Natural killer cell treated with Interleukin-12 subunit alpha and Interleukin-12 subunit beta and Interleukin-15 and Interleukin-18, amount 100 ng/mL, for 72 hours (primary cell): Measurements from ENCODE around the gene CDKN2B-AS1. TPM values are rescaled to one million over a fixed set of nuclear protein-coding genes. Genes with fewer than 3 reads are reported as not detected.
A peak's percentile ranks its signal among the peaks of the same experiment; 100 is the strongest.

ENCODE experiments used
- ATAC-seq, 2 donors: fragments of 150-1000 bp; cut with Tn5 transposase in 1 of 2; sonication (Bioruptor Pico), chemical (Tn5 transposase) in 1 of 2; 2 replicates each; pipeline ENCODE4 v1.10.0; 2021
- DNase-seq: peaks from one replicate; pipeline ENCODE4 v3.0.0; 2022; ENCODE audit warnings: low spot score
- H3K27ac Mint-ChIP-seq, 2 donors: 1 replicate in 1 of 2; 2 replicates in 1 of 2; pipeline ENCODE4 v1.8.0; 2022; ENCODE audit warnings: mixed read lengths in 2 of 2, mild to moderate bottlenecking in 1 of 2, moderate library complexity in 1 of 2
- H3K27me3 Mint-ChIP-seq, 2 donors: 1 replicate in 1 of 2; 2 replicates in 1 of 2; pipeline ENCODE4 v1.8.0; 2022; ENCODE audit warnings: mixed read lengths in 2 of 2
- H3K36me3 Mint-ChIP-seq: one replicate; pipeline ENCODE4 v1.8.0; 2022; ENCODE audit warnings: mixed read lengths
- H3K4me1 Mint-ChIP-seq, 2 donors: 1 replicate in 1 of 2; 2 replicates in 1 of 2; pipeline ENCODE4 v1.8.0; 2022; ENCODE audit warnings: low read depth in 2 of 2, mixed read lengths in 2 of 2, mild to moderate bottlenecking in 1 of 2
- H3K4me3 Mint-ChIP-seq: one replicate; pipeline ENCODE4 v1.8.0; 2022; ENCODE audit warnings: mixed read lengths
- H3K9me3 Mint-ChIP-seq: 2 replicates; pipeline ENCODE4 v1.8.0; 2022; ENCODE audit warnings: mixed read lengths
- total RNA-seq, 2 donors: library from RNA; stranded (reverse); gene quantifications; one replicate each; pipeline ENCODE4 v1.2.3, GENCODE V29; 2022

Gene CDKN2B-AS1
- total RNA-seq, 2 donors from 2014 or later: 2.0 to 2.4 TPM

DNA sequence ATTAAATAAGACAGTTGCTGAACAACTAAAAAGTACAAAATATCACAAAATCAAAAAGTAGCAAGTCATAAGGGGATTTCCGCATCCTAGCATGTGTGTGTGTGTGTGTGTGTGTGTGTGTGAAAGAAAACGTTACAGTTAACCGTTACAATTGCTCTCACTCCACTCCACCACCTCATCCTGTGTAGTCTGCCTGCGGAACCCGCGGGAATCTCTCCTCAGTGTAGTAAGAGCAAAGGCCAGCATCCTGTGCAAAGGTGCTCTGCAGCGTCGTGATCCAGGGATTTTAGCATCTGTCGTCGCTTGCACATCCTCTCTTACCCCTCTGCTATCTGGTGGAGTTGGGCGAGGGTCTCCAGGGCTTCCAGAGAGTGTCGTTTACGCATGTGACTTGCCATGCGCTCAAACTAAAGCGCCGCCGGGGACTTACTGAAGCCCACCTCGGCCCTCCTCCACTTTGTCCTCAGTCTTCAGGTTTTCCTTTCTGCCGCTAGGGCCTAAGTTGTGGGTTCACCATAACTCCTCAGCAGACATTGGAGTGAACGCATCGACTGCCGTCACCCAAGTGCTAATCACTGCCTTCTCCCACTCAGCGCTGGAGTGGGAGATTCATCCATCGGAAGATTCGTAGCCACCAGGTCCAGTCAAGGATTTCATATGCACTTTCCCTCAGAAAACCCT, 10.6 kb downstream of the CDKN2B-AS1 start:
- ATAC-seq (no peak), DNase-seq (no peak)
- H3K36me3 Mint-ChIP-seq: peaks cover 8% of the 10 kb centered on the region
- peaks cover 18% of the 10 kb centered on the region in 2 donors for H3K4me1 Mint-ChIP-seq
- peaks cover 37 to 54% of the 10 kb centered on the region in 2 donors for H3K27me3 Mint-ChIP-seq
- H3K27ac Mint-ChIP-seq: no peak overlapping the region
- H3K4me3 Mint-ChIP-seq: peak overlapping the region; percentile 37
- H3K9me3 Mint-ChIP-seq: no peaks in the 10 kb centered on the region

- H3K4me1 Mint-ChIP-seq: peaks cover 18 to 21% of the 10 kb centered on the region in 2 donors
- H3K4me3 Mint-ChIP-seq: peak overlapping the region; percentile 37
- no peaks in the 10 kb centered on the region for H3K9me3 Mint-ChIP-seq
- ATAC-seq (no peak), DNase-seq (no peak)
- no peak overlapping the region for H3K27ac Mint-ChIP-seq
- H3K36me3 Mint-ChIP-seq: peaks cover 8% of the 10 kb centered on the region
- H3K27me3 Mint-ChIP-seq: peaks cover 35 to 49% of the 10 kb centered on the region in 2 donors
Observed at GRCh38 chr9:22005702-22006606, 11.4 kb downstream of the CDKN2B-AS1 start.

DNA sequence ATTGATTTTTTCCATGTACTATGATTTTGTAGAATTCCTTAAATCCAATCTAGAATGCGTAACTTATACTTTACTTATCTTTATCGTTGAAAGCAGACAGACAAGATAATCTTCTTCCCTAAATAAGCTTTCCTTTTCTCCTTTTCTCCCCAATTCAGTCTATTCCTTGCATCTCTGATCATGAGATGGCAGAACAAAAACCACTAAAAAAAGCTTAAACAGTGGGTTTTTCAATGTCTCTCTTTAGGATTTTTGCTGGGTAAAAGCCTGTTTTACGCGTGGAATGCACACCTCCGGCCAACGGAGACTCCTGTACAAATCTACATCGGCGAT, 13.8 kb downstream of the CDKN2B-AS1 start:
- Mint-ChIP-seq H3K36me3 (peaks cover 8% of the 10 kb centered on the region), H3K9me3 (no peaks in the 10 kb centered on the region), H3K27me3 (peaks cover 34 to 47% of the 10 kb centered on the region in 2 donors), H3K27ac (no peak overlapping the region), H3K4me1 (peaks cover 18 to 21% of the 10 kb centered on the region in 2 donors), H3K4me3 (peak overlapping the region; percentile 95)
- DNase-seq (no peak), ATAC-seq (no peak)

- Mint-ChIP-seq H3K36me3 (peaks cover 8% of the 10 kb centered on the region), H3K4me1 (peaks cover 18 to 21% of the 10 kb centered on the region in 2 donors), H3K27me3 (peaks cover 31 to 41% of the 10 kb centered on the region in 2 donors), H3K9me3 (no peaks in the 10 kb centered on the region), H3K27ac (peak within 1 kb of the TSS in 1 of 2 donors; percentile 84), H3K4me3 (peak within 1 kb of the TSS; percentile 95)
- ATAC-seq (peak; percentile 96 to 98), DNase-seq (peak; percentile 91)
Observed at GRCh38 chr9:22008717-22009505, 14.3 kb downstream of the CDKN2B-AS1 start, which contains the start of gene CDKN2B. Gene CDKN2B, minus strand, starts transcription at chr9:22009305. Its CDS starts 352 bp downstream, at chr9:22008953.

- H3K27ac Mint-ChIP-seq: no peak overlapping the region
- H3K36me3 Mint-ChIP-seq: peaks cover 8% of the 10 kb centered on the region
- ATAC-seq (peak in 1 of 2 donors; percentile 2), DNase-seq (no peak)
- H3K4me3 Mint-ChIP-seq: peak overlapping the region; percentile 95
- H3K27me3 Mint-ChIP-seq: peaks cover 28 to 35% of the 10 kb centered on the region in 2 donors
- H3K4me1 Mint-ChIP-seq: peaks cover 18 to 21% of the 10 kb centered on the region in 2 donors
- H3K9me3 Mint-ChIP-seq: no peaks in the 10 kb centered on the region
Observed at GRCh38 chr9:22009506-22009867, 14.9 kb downstream of the CDKN2B-AS1 start.

DNA sequence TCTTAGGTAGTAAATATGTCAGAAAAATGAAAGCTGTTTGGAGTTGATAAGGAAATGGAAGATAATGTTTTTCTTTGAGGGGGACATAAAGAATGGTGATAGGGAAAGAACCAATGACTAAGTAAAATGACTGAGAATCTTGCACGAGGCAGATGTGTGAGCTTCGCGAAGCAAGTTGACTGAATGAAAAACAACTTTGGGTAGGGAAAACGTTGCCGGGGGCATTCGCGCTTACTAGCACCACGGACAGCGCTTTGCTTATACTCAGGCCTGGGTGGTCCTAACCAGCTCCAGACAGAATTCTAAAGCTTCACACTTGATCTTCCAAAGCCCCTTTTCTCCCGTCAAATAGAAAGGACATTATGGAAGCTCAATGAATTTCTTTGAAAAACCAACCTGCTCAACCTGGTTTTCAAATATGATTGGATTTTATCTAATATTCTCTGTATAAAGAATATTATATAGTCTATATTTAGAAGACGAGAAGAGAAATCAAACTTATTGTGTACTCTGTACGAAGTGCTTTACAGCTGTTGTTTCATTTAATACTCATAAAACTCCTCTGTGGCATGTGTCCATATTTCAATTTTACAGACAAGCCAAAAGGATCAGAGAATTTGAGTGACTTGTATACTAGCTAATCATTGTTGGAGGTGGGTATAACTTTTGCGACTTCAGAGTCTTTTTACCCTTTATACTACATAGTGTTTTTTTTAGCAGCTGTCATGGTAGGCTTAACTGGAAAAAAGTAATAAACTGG, 16.5 kb downstream of the CDKN2B-AS1 start:
- DNase-seq: no peak
- Mint-ChIP-seq H3K36me3 (no peaks in the 10 kb centered on the region), H3K27ac (no peak overlapping the region), H3K4me3 (no peak overlapping the region), H3K27me3 (peaks cover 15 to 20% of the 10 kb centered on the region in 2 donors), H3K4me1 (peaks cover 7 to 12% of the 10 kb centered on the region in 2 donors), H3K9me3 (no peaks in the 10 kb centered on the region)
- ATAC-seq: no peak

- Mint-ChIP-seq H3K9me3 (no peaks in the 10 kb centered on the region), H3K27ac (no peak overlapping the region), H3K36me3 (peaks cover 21% of the 10 kb centered on the region), H3K27me3 (peaks cover 23 to 30% of the 10 kb centered on the region in 2 donors), H3K4me3 (no peak overlapping the region), H3K4me1 (peaks cover 0 to 8% of the 10 kb centered on the region in 2 donors)
- ATAC-seq (no peak), DNase-seq (no peak)
Observed at GRCh38 chr9:22022396-22022795, 27.8 kb downstream of the CDKN2B-AS1 start.

- ATAC-seq (peak; percentile 33 to 67), DNase-seq (no peak)
- Mint-ChIP-seq H3K9me3 (no peaks in the 10 kb centered on the region), H3K27me3 (peaks cover 9 to 10% of the 10 kb centered on the region in 2 donors), H3K4me3 (no peak overlapping the region), H3K27ac (no peak overlapping the region), H3K36me3 (peaks cover under 1% of the 10 kb centered on the region), H3K4me1 (peaks cover 8 to 14% of the 10 kb centered on the region in 2 donors)
Observed at GRCh38 chr9:22026696-22027095, 32.1 kb downstream of the CDKN2B-AS1 start.

GRCh38 chr9:22028394-22028793, 33.8 kb downstream of the CDKN2B-AS1 start:
- no peak for ATAC-seq
- H3K4me1 Mint-ChIP-seq: peaks cover 8 to 14% of the 10 kb centered on the region in 2 donors
- H3K9me3 Mint-ChIP-seq: no peaks in the 10 kb centered on the region
- no peak overlapping the region for H3K4me3 Mint-ChIP-seq
- DNase-seq: no peak
- H3K27me3 Mint-ChIP-seq: peaks cover 0 to 5% of the 10 kb centered on the region in 2 donors
- no peak overlapping the region for H3K27ac Mint-ChIP-seq
- no peaks in the 10 kb centered on the region for H3K36me3 Mint-ChIP-seq

DNA sequence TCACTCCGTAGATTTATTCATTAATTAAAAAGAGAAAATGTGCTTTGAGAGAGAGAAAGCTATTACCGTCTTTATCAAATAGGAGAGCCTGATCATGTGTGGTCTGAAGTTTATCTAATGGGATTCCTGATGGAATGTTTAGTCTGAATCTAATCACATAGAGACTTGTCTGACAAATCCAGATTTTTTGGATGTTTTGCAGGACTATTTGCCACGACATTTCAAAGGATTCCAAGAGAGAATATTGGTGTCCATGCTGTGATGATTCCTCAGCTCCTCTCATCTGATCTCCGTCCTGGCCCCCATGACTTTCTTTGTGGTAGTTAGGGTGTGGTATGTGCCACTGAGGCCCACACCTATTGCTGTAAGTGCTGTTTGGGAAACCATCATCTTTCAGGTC, 34.6 kb downstream of the CDKN2B-AS1 start:
- no peaks in the 10 kb centered on the region for H3K9me3 Mint-ChIP-seq
- no peaks in the 10 kb centered on the region for H3K36me3 Mint-ChIP-seq
- no peak overlapping the region for H3K27ac Mint-ChIP-seq
- ATAC-seq: no peak
- DNase-seq: no peak
- peaks cover 0 to 5% of the 10 kb centered on the region in 2 donors for H3K27me3 Mint-ChIP-seq
- H3K4me3 Mint-ChIP-seq: no peak overlapping the region
- H3K4me1 Mint-ChIP-seq: peaks cover 8 to 13% of the 10 kb centered on the region in 2 donors

DNA sequence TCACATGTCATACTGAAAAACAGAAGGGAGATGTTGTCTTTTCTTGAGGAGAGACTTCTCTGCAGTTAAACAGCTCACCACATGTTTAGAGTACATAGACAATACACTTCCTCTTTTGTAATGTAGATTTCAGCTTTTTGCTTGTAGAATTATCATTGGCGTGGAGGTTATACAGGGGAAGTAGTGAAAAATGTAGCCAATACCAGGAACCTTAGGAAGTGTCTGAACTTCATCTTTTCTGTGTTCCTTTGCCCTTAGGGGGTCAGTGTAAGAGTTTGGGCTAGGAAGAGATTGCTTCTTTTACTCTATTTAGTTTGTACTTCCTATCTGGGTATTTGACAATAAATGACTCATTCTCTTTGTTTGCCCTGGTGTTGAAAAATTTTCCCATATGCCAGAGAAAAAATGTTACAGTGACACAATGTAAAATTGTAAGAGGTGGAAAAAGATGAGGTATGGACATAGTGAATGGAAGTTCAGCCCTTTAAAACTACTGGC, 35.6 kb downstream of the CDKN2B-AS1 start:
- Mint-ChIP-seq H3K36me3 (no peaks in the 10 kb centered on the region), H3K4me3 (peak overlapping the region; percentile 5), H3K27me3 (peaks cover 0 to 5% of the 10 kb centered on the region in 2 donors), H3K27ac (peak overlapping the region in 1 of 2 donors; percentile 21), H3K4me1 (peaks cover 8 to 11% of the 10 kb centered on the region in 2 donors), H3K9me3 (no peaks in the 10 kb centered on the region)
- ATAC-seq (peak in 1 of 2 donors; percentile 52), DNase-seq (no peak)

GRCh38 chr9:22031655-22032411, 37.2 kb downstream of the CDKN2B-AS1 start:
- Mint-ChIP-seq H3K4me3 (no peak overlapping the region), H3K4me1 (peaks cover 16 to 17% of the 10 kb centered on the region in 2 donors), H3K27me3 (peaks cover 0 to 1% of the 10 kb centered on the region in 2 donors), H3K36me3 (no peaks in the 10 kb centered on the region), H3K9me3 (no peaks in the 10 kb centered on the region), H3K27ac (no peak overlapping the region)
- ATAC-seq: no peak
- no peak for DNase-seq
